ENCODE measurements around the gene CHD6. TPM values are rescaled to one million over a fixed set of nuclear protein-coding genes. Genes with fewer than 3 reads are reported as not detected.

CHD6 gene
- total and polyA plus RNA-seq, 11 donors: 6.5 to 52.8 (median 38.9) TPM

DNA sequence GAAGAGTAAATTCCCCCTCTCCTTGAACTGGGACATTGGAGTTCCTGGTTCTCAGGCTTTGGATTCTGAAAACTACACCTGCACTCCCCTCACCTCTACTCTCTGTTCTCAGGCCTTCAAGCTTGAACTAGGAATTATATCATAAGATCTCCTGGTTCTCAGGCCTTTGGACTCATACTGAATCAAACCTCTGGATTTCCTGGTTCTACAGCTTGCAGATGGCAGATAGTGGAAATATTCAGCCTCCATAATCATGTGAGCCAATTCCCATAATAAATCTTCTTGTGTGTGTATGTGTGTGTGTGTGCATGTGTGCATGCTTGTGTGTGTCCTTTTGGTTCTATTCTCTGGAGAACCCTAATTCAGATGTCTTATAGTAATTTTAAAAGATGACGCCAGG, 12.7 kb upstream of the CHD6 start:
- intact Hi-C loops (cut with DNase I): no loop called here
- Histone ChIP-seq H3K4me1 (peaks cover 0 to 8% (median 0%) of the 10 kb centered on the region in 12 donors), H3K9me3 (no peaks in the 10 kb centered on the region), H3K27ac (no peak overlapping the region), H3K27me3 (peaks cover 0 to 4% (median 0%) of the 10 kb centered on the region in 9 donors), H3K4me3 (no peak overlapping the region), H3K36me3 (no peaks in the 10 kb centered on the region)
- DNase-seq (no peak), ATAC-seq (no peak)
- no peak for TF ChIP-seq POLR2A (IDR thresholded peaks at IDR 0.05)
- TF ChIP-seq, protein P1, sequence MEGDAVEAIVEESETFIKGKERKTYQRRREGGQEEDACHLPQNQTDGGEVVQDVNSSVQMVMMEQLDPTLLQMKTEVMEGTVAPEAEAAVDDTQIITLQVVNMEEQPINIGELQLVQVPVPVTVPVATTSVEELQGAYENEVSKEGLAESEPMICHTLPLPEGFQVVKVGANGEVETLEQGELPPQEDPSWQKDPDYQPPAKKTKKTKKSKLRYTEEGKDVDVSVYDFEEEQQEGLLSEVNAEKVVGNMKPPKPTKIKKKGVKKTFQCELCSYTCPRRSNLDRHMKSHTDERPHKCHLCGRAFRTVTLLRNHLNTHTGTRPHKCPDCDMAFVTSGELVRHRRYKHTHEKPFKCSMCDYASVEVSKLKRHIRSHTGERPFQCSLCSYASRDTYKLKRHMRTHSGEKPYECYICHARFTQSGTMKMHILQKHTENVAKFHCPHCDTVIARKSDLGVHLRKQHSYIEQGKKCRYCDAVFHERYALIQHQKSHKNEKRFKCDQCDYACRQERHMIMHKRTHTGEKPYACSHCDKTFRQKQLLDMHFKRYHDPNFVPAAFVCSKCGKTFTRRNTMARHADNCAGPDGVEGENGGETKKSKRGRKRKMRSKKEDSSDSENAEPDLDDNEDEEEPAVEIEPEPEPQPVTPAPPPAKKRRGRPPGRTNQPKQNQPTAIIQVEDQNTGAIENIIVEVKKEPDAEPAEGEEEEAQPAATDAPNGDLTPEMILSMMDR (IDR thresholded peaks at IDR 0.05): no peak
- WGBS, 4 donors: 91 to 98% (median 93%) methylated on average over 1 of the region's 1 CpG

DNA sequence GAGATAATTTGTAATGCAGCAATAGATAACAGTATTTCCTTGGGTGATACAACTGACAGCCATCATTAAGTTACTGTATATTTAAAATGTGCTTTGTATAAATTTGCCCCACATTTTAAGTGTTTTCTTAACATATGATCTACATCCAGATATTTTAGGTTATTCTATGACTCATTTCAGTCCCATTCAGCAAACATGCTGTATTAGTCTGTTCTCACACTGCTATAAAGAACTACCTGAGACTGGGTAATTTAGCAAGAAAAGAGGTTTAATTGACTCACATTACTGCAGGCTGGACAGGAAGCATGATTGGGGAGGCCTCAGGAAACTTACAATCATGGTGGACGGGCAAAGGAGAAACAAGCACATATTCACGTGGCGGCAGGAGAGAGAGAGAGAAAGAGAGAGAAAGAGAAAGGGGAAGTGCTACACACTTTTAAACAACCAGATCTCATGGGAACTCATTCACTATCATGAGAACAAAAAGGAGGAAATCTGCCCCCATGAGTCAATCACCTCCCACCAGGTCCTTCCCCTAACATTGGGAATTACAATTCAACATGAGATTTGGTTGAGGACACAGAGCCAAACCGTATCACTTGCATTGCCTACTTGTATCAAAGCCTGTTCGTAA, 9.6 kb upstream of the CHD6 start:
- intact Hi-C loops (cut with DNase I): no loop called here
- DNase-seq: no peak
- Histone ChIP-seq H3K9me3 (no peaks in the 10 kb centered on the region), H3K27me3 (no peaks in the 10 kb centered on the region), H3K27ac (no peak overlapping the region), H3K4me1 (peaks cover 0 to 5% (median 0%) of the 10 kb centered on the region in 12 donors), H3K4me3 (no peak overlapping the region), H3K36me3 (no peaks in the 10 kb centered on the region)
- no peak for ATAC-seq
- TF ChIP-seq POLR2A (IDR thresholded peaks at IDR 0.05): no peak
- TF ChIP-seq, protein P1 (IDR thresholded peaks at IDR 0.05): no peak
- WGBS, 4 donors: 78 to 89% (median 83%) methylated on average over 5 of the region's 5 CpGs

DNA sequence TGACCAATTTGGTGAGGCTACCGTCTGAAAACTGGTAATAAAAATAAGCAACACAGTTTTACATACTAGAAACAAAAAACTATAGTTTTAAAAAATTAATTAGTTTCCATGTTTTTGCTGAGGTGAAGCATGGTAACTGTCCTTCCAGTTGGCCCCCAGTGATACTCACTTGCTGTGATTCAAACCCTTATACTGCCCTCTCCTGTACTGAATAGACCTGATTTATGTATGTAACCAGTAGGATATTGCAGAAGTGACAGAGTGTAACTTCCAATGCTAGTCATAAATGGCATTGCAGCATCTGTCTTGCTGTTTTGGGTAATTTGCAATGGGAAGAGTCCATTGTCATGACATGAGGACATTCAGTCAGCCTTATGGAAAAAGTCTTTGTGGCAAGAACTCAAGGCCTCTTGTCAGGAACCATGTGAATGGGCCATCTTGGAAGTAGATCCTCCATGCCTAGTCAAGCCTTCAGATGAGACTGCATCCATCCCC, 8.9 kb upstream of the CHD6 start:
- intact Hi-C loops (cut with DNase I): no loop called here
- H3K4me1 ChIP-seq: peaks cover 0 to under 1% (median 0%) of the 10 kb centered on the region in 12 donors
- 84 to 94% (median 92%) methylated on average over 1 of the region's 1 CpG for WGBS, 4 donors
- no peak overlapping the region for H3K27ac ChIP-seq
- no peak for DNase-seq
- H3K27me3 ChIP-seq: no peaks in the 10 kb centered on the region
- H3K9me3 ChIP-seq: no peaks in the 10 kb centered on the region
- no peaks in the 10 kb centered on the region for H3K36me3 ChIP-seq
- no peak for ATAC-seq
- H3K4me3 ChIP-seq: no peak overlapping the region
- no peak for TF ChIP-seq POLR2A (IDR thresholded peaks at IDR 0.05)
- TF ChIP-seq, protein P1 (IDR thresholded peaks at IDR 0.05): no peak

DNA sequence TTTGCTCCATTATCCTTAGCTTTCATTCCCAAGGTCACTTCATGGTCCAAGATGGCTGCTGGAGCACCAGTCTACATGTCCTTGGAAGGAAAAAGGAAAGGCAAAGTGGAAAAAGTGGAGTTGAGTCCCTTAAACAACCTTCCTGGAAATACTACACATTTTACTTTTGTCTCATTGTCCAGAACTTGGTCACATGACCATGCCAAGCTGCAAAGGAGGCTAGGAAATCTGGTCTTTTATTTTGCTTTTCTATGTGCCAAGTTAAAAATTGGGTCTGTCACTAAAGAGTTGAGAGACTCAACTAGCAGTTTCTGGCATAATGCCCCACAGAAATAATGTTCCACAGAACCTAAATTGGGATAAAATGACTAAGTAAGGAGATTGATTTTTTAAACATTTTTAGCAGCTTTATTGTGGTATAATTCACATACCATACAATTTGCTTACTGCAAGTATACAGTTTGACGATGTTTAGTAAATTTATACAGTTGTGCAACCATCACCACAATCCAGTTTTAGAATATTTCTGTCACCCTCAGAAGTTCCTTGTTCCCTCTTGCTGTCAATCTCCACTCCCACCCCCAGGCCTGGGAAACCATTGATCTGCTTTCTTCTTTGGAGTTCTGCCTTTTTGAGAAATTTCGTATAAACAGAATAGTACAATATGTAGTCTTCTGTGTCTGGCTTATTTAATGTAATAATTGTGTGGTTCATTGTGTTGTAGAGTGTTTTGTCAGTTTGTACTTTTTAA, 5.6 kb upstream of the CHD6 start:
- H3K27me3 ChIP-seq: no peaks in the 10 kb centered on the region
- ATAC-seq: no peak
- no peak overlapping the region for H3K27ac ChIP-seq
- TF ChIP-seq POLR2A (IDR thresholded peaks at IDR 0.05): no peak
- TF ChIP-seq, protein P1 (IDR thresholded peaks at IDR 0.05): no peak
- intact Hi-C loops (cut with DNase I): no loop called here
- peaks cover 0 to 9% (median 4%) of the 10 kb centered on the region in 12 donors for H3K4me1 ChIP-seq
- 64 to 87% (median 74%) methylated on average over 2 of the region's 2 CpGs for WGBS, 4 donors
- no peak overlapping the region for H3K4me3 ChIP-seq
- no peaks in the 10 kb centered on the region for H3K36me3 ChIP-seq
- H3K9me3 ChIP-seq: no peaks in the 10 kb centered on the region
- DNase-seq: no peak

All from heart left ventricle (tissue), 16 donors.